ENCODE data around the gene STT3B.
"Not testable (repeated sequence)": the region's sequence is repeated elsewhere in the genome, so short reads cannot be mapped to it uniquely, and the experiment has no call there.

STT3B gene

GRCh38 chr3:31589228-31589627 is 56.5 kb downstream of the STT3B start:
- TF ChIP-seq, protein P1, sequence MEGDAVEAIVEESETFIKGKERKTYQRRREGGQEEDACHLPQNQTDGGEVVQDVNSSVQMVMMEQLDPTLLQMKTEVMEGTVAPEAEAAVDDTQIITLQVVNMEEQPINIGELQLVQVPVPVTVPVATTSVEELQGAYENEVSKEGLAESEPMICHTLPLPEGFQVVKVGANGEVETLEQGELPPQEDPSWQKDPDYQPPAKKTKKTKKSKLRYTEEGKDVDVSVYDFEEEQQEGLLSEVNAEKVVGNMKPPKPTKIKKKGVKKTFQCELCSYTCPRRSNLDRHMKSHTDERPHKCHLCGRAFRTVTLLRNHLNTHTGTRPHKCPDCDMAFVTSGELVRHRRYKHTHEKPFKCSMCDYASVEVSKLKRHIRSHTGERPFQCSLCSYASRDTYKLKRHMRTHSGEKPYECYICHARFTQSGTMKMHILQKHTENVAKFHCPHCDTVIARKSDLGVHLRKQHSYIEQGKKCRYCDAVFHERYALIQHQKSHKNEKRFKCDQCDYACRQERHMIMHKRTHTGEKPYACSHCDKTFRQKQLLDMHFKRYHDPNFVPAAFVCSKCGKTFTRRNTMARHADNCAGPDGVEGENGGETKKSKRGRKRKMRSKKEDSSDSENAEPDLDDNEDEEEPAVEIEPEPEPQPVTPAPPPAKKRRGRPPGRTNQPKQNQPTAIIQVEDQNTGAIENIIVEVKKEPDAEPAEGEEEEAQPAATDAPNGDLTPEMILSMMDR (IDR thresholded peaks at IDR 0.05; ENCODE audit: low read depth, low read length) = no peak
- DNase-seq = no peak
- Histone ChIP-seq H3K9me3 (ENCODE audit: severe bottlenecking) (peaks cover 6% of the 10 kb centered on the region), H3K36me3 (peaks cover 28% of the 10 kb centered on the region), H3K27ac (no peak overlapping the region), H3K4me3 (ENCODE audit: low read depth, low read length) (no peak overlapping the region), H3K27me3 (ENCODE audit: insufficient read depth, low read depth, severe bottlenecking) (no peaks in the 10 kb centered on the region)

GRCh38 chr3:31590650-31591049 is 57.9 kb downstream of the STT3B start:
- Histone ChIP-seq H3K36me3 (peaks cover 37% of the 10 kb centered on the region), H3K9me3 (ENCODE audit: severe bottlenecking) (peaks cover 6% of the 10 kb centered on the region)

DNA sequence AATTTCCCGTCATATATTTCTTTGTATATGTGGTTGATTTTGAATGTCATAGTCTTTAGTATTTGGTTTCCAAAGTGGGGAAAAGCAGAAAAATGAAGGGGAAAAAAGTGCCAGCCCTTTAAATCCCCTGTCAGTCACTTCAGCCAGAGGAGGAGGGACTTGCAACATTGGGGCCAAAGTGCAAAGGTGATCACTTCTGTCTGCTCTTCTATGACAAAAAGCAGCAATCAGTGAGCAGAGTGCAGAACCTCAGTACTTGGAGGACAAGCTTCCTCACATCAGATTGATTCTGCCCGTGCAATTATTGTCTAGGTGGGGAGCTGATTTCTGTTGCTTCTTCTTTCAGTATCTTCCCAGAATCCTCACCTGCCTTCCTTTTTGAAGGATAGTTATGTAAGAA is 60.0 kb downstream of the STT3B start:
- peaks cover 6% of the 10 kb centered on the region for H3K9me3 ChIP-seq (ENCODE audit: severe bottlenecking)
- TF ChIP-seq, protein P1 (IDR thresholded peaks at IDR 0.05; ENCODE audit: low read depth, low read length) = no peak
- H3K36me3 ChIP-seq = peaks cover 29% of the 10 kb centered on the region
- DNase-seq = no peak
- H3K27ac ChIP-seq = no peak overlapping the region
- H3K27me3 ChIP-seq (ENCODE audit: insufficient read depth, low read depth, severe bottlenecking) = no peaks in the 10 kb centered on the region
- H3K4me3 ChIP-seq (ENCODE audit: low read depth, low read length) = no peak overlapping the region

More at GRCh38 chr3:31590650-31591049, 57.9 kb downstream of the STT3B start:
- TF ChIP-seq, protein P1 (IDR thresholded peaks at IDR 0.05; ENCODE audit: low read depth, low read length) = no peak
- Histone ChIP-seq H3K27ac (no peak overlapping the region), H3K27me3 (ENCODE audit: insufficient read depth, low read depth, severe bottlenecking) (no peaks in the 10 kb centered on the region), H3K4me3 (ENCODE audit: low read depth, low read length) (no peak overlapping the region)
- DNase-seq = no peak

DNA sequence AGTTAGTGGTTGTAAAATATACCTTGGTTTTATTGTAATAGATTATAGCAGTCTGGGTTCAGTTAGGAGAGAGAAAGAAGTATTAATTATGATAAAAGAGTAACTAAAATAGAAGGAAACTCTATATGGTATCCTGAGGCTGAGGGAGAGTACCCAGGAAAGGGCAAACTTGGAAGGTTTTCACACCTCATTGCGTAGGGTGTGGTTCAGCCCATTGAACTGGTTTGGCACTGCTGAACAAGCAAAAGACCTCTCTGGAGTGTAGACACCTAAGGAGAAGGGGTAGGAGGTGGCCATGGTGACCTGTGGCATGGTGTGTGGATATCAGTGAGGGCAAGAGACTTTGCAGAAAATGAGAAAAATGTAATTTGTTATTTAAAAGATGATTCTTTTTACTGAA is 63.5 kb downstream of the STT3B start:
- H3K27me3 ChIP-seq (ENCODE audit: insufficient read depth, low read depth, severe bottlenecking) = no peaks in the 10 kb centered on the region
- H3K4me3 ChIP-seq (ENCODE audit: low read depth, low read length) = no peak overlapping the region
- DNase-seq = no peak
- no peaks in the 10 kb centered on the region for H3K9me3 ChIP-seq (ENCODE audit: severe bottlenecking)
- TF ChIP-seq, protein P1 (IDR thresholded peaks at IDR 0.05; ENCODE audit: low read depth, low read length) = no peak
- H3K36me3 ChIP-seq = peaks cover 28% of the 10 kb centered on the region
- H3K27ac ChIP-seq = no peak overlapping the region

- no peak for DNase-seq
- H3K36me3 ChIP-seq = peaks cover 29% of the 10 kb centered on the region
These were observed 67.7 kb downstream of the STT3B start for GRCh38 chr3:31600431-31600830.

DNA sequence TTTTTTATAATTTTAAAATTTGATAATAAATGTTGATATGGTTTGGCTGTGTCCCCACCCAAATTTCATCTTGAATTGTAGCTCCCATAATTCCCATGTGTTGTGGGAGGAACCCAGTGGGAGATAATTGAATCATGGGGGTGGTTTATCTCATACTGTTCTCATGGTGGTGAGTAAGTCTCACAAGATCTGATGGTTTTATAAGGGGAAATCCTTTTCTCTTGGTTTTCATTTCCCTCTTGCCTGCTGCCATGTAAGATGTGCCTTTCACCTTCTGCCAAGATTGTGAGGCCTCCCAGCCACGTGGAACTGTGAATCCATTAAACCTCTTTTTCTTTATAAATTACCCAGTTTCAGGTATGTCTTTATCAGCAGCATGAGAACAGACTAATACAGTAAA is 72.6 kb downstream of the STT3B start:
- H3K36me3 ChIP-seq = peaks cover 40% of the 10 kb centered on the region
- H3K9me3 ChIP-seq (ENCODE audit: severe bottlenecking); H3K27me3 ChIP-seq (ENCODE audit: insufficient read depth, low read depth, severe bottlenecking); H3K4me3 ChIP-seq (ENCODE audit: low read depth, low read length); H3K27ac ChIP-seq; DNase-seq: not testable (repeated sequence)

More at GRCh38 chr3:31600431-31600830, 67.7 kb downstream of the STT3B start:
- Histone ChIP-seq H3K9me3 (ENCODE audit: severe bottlenecking) (peaks cover under 1% of the 10 kb centered on the region), H3K27me3 (ENCODE audit: insufficient read depth, low read depth, severe bottlenecking) (no peaks in the 10 kb centered on the region), H3K4me3 (ENCODE audit: low read depth, low read length) (no peak overlapping the region), H3K27ac (no peak overlapping the region)
- TF ChIP-seq, protein P1 (IDR thresholded peaks at IDR 0.05; ENCODE audit: low read depth, low read length) = no peak
